Loucy (cell line): Measurements from ENCODE around the gene LMF2.

ENCODE experiments used
- CTCF ChIP-seq: fragments of 200-600 bp; sonication (generic); conservative IDR thresholded peaks from 2 replicates; pipeline ENCODE4 v1.5.1; 2014; ENCODE audit warnings: mild to moderate bottlenecking, antibody characterized with exemption, low read length
- EZH2phosphoT487 ChIP-seq: fragments of 200-600 bp; IDR thresholded peaks from 2 replicates; pipeline ENCODE4 v1.6.1; 2018; ENCODE audit warnings: antibody characterized with exemption, mild to moderate bottlenecking, moderate library complexity, borderline replicate concordance

GRCh38 chr22:50487290-50488005, 20.1 kb downstream of the LMF2 start:
- no peak for TF ChIP-seq CTCF
- no peak for TF ChIP-seq EZH2phosphoT487
